HepG2 (cell line): ENCODE measurements around the gene IRF6. TPM values are rescaled to one million over a fixed set of nuclear protein-coding genes. Genes with fewer than 3 reads are reported as not detected.

Source experiments
- BHLHE40 ChIP-seq: IDR thresholded peaks from 2 replicates; pipeline ENCODE4 v1.6.1; 2011; ENCODE audit warnings: low read length, improper control_type of control experiment
- GABPA ChIP-seq, 2 experiments: IDR thresholded peaks; 2 replicates each; pipeline ENCODE4 v1.6.1; 2011 to 2016; ENCODE audit warnings: low read depth in 2 of 2, low read length in 1 of 2, missing biosample characterization in 1 of 2, missing genetic modification characterization in 1 of 2
- KDM3A ChIP-seq: IDR thresholded peaks from 2 replicates; pipeline ENCODE4 v1.6.1; 2018; ENCODE audit warnings: low read depth, missing compliant biosample characterization
- KMT2A ChIP-seq: sonication (generic); formaldehyde crosslinking; IDR thresholded peaks from 2 replicates; pipeline ENCODE4 v1.4.0; 2020; ENCODE audit warnings: missing genetic modification reagents
- ZC3H4 ChIP-seq: sonication (generic); formaldehyde crosslinking; IDR thresholded peaks from 2 replicates; pipeline ENCODE4 v1.4.0; 2020; ENCODE audit warnings: missing genetic modification reagents, borderline replicate concordance
- ZNF335 ChIP-seq: sonication (generic); formaldehyde crosslinking; IDR thresholded peaks from 2 replicates; pipeline ENCODE4 v1.4.0; 2020; ENCODE audit warnings: missing genetic modification reagents
- polyA plus RNA-seq, 8 experiments: library from polyadenylated mRNA; depleted of rRNA in 3 of 8; stranded (reverse) in 7 of 8; unstranded in 1 of 8; fragments of >200 nt; fragmentation: Illumina TruSeq in 4 of 8; extraction: Trizol in 4 of 8; gene quantifications; 2 replicates each; pipeline versions ENCODE4 v1.2.1 to v1.2.3, GENCODE V29; 2011 to 2016; ENCODE audit warnings: low read depth in 4 of 8, missing spikeins in 1 of 8, mixed read lengths in 1 of 8; ENCODE audit not compliant: insufficient read depth in 1 of 8
- total RNA-seq, 5 experiments: library from RNA; depleted of rRNA; stranded (reverse); fragments of >200 nt; fragmentation: Illumina TruSeq; extraction: Trizol; gene quantifications; 2 replicates each; pipeline ENCODE4 v1.2.3, GENCODE V29; 2016; ENCODE audit warnings: low read depth in 1 of 5
- TF ChIP-seq, protein P1 (sequence below): sonication (generic); formaldehyde crosslinking; IDR thresholded peaks from 2 replicates; pipeline ENCODE4 v1.4.0; 2020; ENCODE audit warnings: mild to moderate bottlenecking, missing genetic modification reagents, borderline replicate concordance
- TF ChIP-seq, protein P2 (sequence below): sonication (generic); formaldehyde crosslinking; IDR thresholded peaks from 2 replicates; pipeline ENCODE4 v1.4.0; 2020; ENCODE audit warnings: mild to moderate bottlenecking, missing genetic modification reagents
- TF ChIP-seq, protein P3 (sequence below): sonication (generic); formaldehyde crosslinking; IDR thresholded peaks from 2 replicates; pipeline ENCODE4 v1.4.0; 2020; ENCODE audit warnings: missing genetic modification reagents
- TF ChIP-seq, protein P4 (sequence below): sonication (generic); formaldehyde crosslinking; IDR thresholded peaks from 2 replicates; pipeline ENCODE4 v1.4.0; 2020; ENCODE audit warnings: missing genetic modification reagents
- TF ChIP-seq, protein P5 (sequence below), 2 experiments: fragments of 450-650 bp in 1 of 2; sonication (generic) in 1 of 2; formaldehyde crosslinking; IDR thresholded peaks; 2 replicates each; pipeline versions ENCODE4 v1.5.0 to v1.8.0; 2020 to 2022; ENCODE audit warnings: mild to moderate bottlenecking in 1 of 2, missing genetic modification reagents in 1 of 2
- TF ChIP-seq, protein P6 (sequence below): sonication (generic); formaldehyde crosslinking; IDR thresholded peaks from 2 replicates; pipeline ENCODE4 v1.5.1; 2020; ENCODE audit warnings: missing genetic modification reagents, mild to moderate bottlenecking, borderline replicate concordance

The IRF6 gene
- total and polyA plus RNA-seq, 2 of the 13 experiments (the other 11 are each of a cell fraction or from before 2014, with no cell fraction given), result 0.02 TPM; not detected in 1

DNA sequence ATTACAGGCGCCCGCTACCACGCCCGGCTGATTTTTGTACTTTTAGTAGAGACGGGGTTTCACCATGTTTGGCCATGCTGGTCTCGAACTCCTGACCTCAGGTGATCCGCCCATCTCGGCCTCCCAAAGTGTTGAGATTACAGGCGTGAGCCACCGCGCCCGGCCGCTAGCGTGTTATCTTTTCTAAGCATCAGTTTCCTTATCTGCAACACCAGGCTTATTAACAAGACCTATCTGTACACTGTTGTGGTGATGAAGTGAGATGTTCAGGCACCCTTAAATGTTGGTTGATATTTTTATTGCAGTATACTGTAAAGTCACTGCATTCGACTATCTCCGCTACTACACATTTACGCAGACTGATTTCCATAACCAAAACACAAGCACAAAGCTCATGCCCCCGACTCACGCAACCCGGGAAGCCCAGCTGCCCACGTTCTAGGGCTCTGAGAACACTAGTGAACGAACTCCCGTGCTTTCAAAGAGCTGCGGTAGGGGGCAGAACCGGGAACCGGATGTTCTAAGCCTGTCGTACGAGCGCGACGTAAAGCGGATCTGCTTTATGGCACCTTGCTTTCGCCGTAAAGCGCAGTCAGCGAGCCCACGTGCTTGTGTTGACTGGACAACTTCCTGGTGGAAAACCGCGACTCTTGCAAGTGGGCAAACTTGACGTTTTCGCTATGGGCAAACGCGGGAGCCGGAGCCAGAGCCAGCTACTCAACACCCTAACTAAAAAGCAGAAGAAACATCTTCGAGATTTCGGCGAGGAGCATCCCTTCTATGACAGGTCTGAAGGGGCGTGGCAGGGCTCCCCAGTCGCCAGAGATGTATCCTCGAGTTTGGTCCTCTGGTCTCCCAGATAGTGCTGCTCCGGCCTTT lies 21.7 kb upstream of the IRF6 start, which contains the start of gene UTP25 (continued):
- TF ChIP-seq, protein P1, sequence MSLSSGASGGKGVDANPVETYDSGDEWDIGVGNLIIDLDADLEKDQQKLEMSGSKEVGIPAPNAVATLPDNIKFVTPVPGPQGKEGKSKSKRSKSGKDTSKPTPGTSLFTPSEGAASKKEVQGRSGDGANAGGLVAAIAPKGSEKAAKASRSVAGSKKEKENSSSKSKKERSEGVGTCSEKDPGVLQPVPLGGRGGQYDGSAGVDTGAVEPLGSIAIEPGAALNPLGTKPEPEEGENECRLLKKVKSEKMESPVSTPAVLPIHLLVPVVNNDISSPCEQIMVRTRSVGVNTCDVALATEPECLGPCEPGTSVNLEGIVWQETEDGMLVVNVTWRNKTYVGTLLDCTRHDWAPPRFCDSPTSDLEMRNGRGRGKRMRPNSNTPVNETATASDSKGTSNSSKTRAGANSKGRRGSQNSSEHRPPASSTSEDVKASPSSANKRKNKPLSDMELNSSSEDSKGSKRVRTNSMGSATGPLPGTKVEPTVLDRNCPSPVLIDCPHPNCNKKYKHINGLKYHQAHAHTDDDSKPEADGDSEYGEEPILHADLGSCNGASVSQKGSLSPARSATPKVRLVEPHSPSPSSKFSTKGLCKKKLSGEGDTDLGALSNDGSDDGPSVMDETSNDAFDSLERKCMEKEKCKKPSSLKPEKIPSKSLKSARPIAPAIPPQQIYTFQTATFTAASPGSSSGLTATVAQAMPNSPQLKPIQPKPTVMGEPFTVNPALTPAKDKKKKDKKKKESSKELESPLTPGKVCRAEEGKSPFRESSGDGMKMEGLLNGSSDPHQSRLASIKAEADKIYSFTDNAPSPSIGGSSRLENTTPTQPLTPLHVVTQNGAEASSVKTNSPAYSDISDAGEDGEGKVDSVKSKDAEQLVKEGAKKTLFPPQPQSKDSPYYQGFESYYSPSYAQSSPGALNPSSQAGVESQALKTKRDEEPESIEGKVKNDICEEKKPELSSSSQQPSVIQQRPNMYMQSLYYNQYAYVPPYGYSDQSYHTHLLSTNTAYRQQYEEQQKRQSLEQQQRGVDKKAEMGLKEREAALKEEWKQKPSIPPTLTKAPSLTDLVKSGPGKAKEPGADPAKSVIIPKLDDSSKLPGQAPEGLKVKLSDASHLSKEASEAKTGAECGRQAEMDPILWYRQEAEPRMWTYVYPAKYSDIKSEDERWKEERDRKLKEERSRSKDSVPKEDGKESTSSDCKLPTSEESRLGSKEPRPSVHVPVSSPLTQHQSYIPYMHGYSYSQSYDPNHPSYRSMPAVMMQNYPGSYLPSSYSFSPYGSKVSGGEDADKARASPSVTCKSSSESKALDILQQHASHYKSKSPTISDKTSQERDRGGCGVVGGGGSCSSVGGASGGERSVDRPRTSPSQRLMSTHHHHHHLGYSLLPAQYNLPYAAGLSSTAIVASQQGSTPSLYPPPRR (CRISPR knock-in tag), result peak; percentile 24; the same call in 1 of the 2 replicates
- TF ChIP-seq ZC3H4, result no peak
- TF ChIP-seq, protein P2, sequence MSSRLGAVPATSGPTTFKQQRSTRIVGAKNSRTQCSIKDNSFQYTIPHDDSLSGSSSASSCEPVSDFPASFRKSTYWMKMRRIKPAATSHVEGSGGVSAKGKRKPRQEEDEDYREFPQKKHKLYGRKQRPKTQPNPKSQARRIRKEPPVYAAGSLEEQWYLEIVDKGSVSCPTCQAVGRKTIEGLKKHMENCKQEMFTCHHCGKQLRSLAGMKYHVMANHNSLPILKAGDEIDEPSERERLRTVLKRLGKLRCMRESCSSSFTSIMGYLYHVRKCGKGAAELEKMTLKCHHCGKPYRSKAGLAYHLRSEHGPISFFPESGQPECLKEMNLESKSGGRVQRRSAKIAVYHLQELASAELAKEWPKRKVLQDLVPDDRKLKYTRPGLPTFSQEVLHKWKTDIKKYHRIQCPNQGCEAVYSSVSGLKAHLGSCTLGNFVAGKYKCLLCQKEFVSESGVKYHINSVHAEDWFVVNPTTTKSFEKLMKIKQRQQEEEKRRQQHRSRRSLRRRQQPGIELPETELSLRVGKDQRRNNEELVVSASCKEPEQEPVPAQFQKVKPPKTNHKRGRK (CRISPR knock-in tag), result no peak
- TF ChIP-seq KMT2A (CRISPR knock-in tag), result peak; percentile 70; the same call in 1 of the 2 replicates
- TF ChIP-seq, protein P3, sequence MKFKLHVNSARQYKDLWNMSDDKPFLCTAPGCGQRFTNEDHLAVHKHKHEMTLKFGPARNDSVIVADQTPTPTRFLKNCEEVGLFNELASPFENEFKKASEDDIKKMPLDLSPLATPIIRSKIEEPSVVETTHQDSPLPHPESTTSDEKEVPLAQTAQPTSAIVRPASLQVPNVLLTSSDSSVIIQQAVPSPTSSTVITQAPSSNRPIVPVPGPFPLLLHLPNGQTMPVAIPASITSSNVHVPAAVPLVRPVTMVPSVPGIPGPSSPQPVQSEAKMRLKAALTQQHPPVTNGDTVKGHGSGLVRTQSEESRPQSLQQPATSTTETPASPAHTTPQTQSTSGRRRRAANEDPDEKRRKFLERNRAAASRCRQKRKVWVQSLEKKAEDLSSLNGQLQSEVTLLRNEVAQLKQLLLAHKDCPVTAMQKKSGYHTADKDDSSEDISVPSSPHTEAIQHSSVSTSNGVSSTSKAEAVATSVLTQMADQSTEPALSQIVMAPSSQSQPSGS, result peak; percentile 66; the same call in 1 of the 2 replicates
- TF ChIP-seq KDM3A (CRISPR knock-in tag), result peak; percentile 62
- TF ChIP-seq, protein P4, sequence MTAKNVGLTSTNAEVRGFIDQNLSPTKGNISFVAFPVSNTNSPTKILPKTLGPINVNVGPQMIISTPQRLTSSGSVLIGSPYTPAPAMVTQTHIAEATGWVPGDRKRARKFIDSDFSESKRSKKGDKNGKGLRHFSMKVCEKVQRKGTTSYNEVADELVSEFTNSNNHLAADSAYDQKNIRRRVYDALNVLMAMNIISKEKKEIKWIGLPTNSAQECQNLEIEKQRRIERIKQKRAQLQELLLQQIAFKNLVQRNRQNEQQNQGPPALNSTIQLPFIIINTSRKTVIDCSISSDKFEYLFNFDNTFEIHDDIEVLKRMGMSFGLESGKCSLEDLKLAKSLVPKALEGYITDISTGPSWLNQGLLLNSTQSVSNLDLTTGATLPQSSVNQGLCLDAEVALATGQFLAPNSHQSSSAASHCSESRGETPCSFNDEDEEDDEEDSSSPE (CRISPR knock-in tag), result peak; percentile 78
- TF ChIP-seq BHLHE40, result peak; percentile 73
- TF ChIP-seq GABPA (IDR thresholded peaks at IDR 0.05; ENCODE audit: low read depth, low read length), result peak; percentile 79
- TF ChIP-seq GABPA (CRISPR knock-in tag; IDR thresholded peaks at IDR 0.05; ENCODE audit: low read depth), result peak; percentile 97
- no peak for TF ChIP-seq ZNF335 (CRISPR knock-in tag)
- TF ChIP-seq, protein P5, sequence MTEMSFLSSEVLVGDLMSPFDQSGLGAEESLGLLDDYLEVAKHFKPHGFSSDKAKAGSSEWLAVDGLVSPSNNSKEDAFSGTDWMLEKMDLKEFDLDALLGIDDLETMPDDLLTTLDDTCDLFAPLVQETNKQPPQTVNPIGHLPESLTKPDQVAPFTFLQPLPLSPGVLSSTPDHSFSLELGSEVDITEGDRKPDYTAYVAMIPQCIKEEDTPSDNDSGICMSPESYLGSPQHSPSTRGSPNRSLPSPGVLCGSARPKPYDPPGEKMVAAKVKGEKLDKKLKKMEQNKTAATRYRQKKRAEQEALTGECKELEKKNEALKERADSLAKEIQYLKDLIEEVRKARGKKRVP (CRISPR knock-in tag; IDR thresholded peaks at IDR 0.05), result peak in 1 of 2 experiments; percentile 29; a peak in 1 of 4 replicates
- TF ChIP-seq, protein P6, sequence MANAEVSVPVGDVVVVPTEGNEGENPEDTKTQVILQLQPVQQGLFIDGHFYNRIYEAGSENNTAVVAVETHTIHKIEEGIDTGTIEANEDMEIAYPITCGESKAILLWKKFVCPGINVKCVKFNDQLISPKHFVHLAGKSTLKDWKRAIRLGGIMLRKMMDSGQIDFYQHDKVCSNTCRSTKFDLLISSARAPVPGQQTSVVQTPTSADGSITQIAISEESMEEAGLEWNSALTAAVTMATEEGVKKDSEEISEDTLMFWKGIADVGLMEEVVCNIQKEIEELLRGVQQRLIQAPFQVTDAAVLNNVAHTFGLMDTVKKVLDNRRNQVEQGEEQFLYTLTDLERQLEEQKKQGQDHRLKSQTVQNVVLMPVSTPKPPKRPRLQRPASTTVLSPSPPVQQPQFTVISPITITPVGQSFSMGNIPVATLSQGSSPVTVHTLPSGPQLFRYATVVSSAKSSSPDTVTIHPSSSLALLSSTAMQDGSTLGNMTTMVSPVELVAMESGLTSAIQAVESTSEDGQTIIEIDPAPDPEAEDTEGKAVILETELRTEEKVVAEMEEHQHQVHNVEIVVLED (CRISPR knock-in tag), result peak; percentile 67; the same call in 1 of the 2 replicates
